GM12891 (cell line): ENCODE measurements around the gene CD200R1.

Experiments used
- POLR2A ChIP-seq: IDR thresholded peaks from 2 replicates; pipeline ENCODE4 v1.6.1; 2011; ENCODE audit warnings: low read depth, low read length, control low read depth
- POLR2AphosphoS5 ChIP-seq: IDR thresholded peaks from 2 replicates; pipeline ENCODE4 v1.6.1; 2011; ENCODE audit warnings: low read depth, low read length, control low read depth
- POU2F2 ChIP-seq: IDR thresholded peaks from 2 replicates; pipeline ENCODE4 v1.6.1; 2011; ENCODE audit warnings: low read depth, mild to moderate bottlenecking, control low read depth, low read length, moderate library complexity
- SPI1 ChIP-seq: IDR thresholded peaks from 2 replicates; pipeline ENCODE4 v1.6.1; 2011; ENCODE audit warnings: low read depth, low read length, control low read depth
- TAF1 ChIP-seq: IDR thresholded peaks from 2 replicates; pipeline ENCODE4 v1.6.1; 2011; ENCODE audit warnings: low read depth, low read length, control low read depth

DNA sequence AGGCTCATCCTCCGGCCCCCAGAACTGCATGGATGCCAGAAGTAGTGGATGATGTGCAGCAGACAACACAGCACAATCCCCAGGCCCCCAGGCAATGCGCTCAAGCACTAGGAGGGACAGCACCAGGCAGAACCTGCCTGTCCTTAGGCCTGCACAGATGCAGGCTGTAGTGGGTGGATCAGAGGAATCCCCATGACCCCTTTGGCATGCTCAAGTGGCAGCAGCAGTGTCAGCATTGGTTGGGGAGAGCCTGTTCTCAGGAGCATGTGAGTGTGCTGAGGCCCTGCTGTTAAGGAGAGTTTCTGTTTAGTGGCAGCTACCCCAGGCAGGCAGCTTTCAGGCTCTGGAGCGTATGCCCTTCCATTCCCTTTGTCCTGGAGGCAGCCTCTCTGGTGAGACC is 103.2 kb downstream of the CD200R1 start:
- TF ChIP-seq POLR2AphosphoS5 (no peak), TAF1 (no peak), POLR2A (no peak), POU2F2 (no peak), SPI1 (no peak)
